ENCODE results near the gene CAMTA1. TPM values are rescaled to one million over a fixed set of nuclear protein-coding genes. Genes with fewer than 3 reads are reported as not detected.

Gene CAMTA1
- polyA plus RNA-seq, 1 of the 3 experiments (the other 2 are of a cell fraction): 63.1 TPM

DNA sequence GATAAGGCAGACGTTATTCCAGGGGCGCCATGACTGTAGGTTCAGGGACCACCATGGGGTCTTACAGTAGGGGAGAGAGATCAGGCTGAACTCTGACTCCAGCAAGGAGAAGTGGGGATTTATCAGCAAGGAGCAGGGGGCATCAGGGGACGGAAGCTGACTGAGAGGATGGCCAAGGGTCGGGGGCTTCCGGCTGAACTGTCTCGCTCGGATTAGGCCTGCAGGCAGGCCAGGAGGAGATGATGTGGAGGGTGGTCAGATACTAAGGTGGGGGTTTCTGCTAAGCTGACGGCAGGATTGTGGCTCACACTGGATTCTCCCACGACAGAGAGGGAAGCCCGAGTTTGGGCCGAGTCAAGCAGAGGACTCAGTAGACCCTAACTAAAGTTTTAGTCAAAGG, 798.9 kb downstream of the CAMTA1 start:
- Histone ChIP-seq H3K4me1 (ENCODE audit: control insufficient read depth in 1 of 2, insufficient read depth in 2 of 2, low read depth in 1 of 2, low read length in 1 of 2) (peaks cover 0 to 79% of the 10 kb centered on the region in 2 experiments; a peak in 2 of 4 replicates), H3K4me3 (ENCODE audit: low read depth in 2 of 2, low read length in 1 of 2) (no peak overlapping the region), H3K9me3 (no peaks in the 10 kb centered on the region), H3K36me3 (replicated peaks in 1 of 2; ENCODE audit: control insufficient read depth in 1 of 2, insufficient read depth in 2 of 2, low read length in 1 of 2) (no peaks in the 10 kb centered on the region), H3K27me3 (ENCODE audit: insufficient read depth) (no peaks in the 10 kb centered on the region), H2AFZ (ENCODE audit: low read depth) (no peak overlapping the region), H3K27ac (ENCODE audit: low read depth in 2 of 2, low read length in 1 of 2) (peak overlapping the region in 1 of 2 experiments; percentile 99; a peak in 2 of 4 replicates), H3K79me2 (ENCODE audit: insufficient read depth) (no peaks in the 10 kb centered on the region), H4K20me1 (ENCODE audit: insufficient read depth) (no peaks in the 10 kb centered on the region), H3K4me2 (no peak overlapping the region), H3K9ac (no peak overlapping the region), H3K9me2 (no peaks in the 10 kb centered on the region), H3F3A (replicated peaks; ENCODE audit: insufficient read depth) (no peaks in the 10 kb centered on the region)
- 57% methylated on average over 8 of the region's 11 CpGs for WGBS (ENCODE audit: low lambda C conversion rate)
- POLR2A ChIA-PET: interaction anchor here (1.0 to 6.7 kb wide), 5 partner anchors 26 to 249 kb away, joined by 3 to 43 read pairs (median 4); no protein-coding TSS in a partner anchor
- CTCF ChIA-PET: interaction anchor here (0.8 to 4.7 kb wide), 21 partner anchors 9 to 865 kb away, joined by 3 to 32 read pairs (median 7); no protein-coding TSS in a partner anchor
- TF ChIP-seq NRF1 (IDR thresholded peaks at IDR 0.05; ENCODE audit: low read depth, low read length): no peak
- no peak for TF ChIP-seq RFX5 (IDR thresholded peaks at IDR 0.05; ENCODE audit: low read length)
- TF ChIP-seq FOXJ3 (CRISPR knock-in tag; IDR thresholded peaks at IDR 0.05): no peak
- TF ChIP-seq EZH2phosphoT487 (IDR thresholded peaks at IDR 0.05; ENCODE audit: borderline replicate concordance, low read depth): no peak
- TF ChIP-seq, protein P1, sequence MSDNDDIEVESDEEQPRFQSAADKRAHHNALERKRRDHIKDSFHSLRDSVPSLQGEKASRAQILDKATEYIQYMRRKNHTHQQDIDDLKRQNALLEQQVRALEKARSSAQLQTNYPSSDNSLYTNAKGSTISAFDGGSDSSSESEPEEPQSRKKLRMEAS (IDR thresholded peaks at IDR 0.05; ENCODE audit: low read depth): no peak
- TF ChIP-seq CHD2 (IDR thresholded peaks at IDR 0.05; ENCODE audit: low read length, partially characterized antibody): no peak
- TF ChIP-seq GABPA (IDR thresholded peaks at IDR 0.05; ENCODE audit: low read depth): no peak
- TF ChIP-seq JUND (IDR thresholded peaks at IDR 0.05): no peak
- TF ChIP-seq FOXM1 (IDR thresholded peaks at IDR 0.05; ENCODE audit: low read depth): no peak
- TF ChIP-seq SMC3 (IDR thresholded peaks at IDR 0.05; ENCODE audit: low read depth, low read length): no peak
- TF ChIP-seq, protein P2, sequence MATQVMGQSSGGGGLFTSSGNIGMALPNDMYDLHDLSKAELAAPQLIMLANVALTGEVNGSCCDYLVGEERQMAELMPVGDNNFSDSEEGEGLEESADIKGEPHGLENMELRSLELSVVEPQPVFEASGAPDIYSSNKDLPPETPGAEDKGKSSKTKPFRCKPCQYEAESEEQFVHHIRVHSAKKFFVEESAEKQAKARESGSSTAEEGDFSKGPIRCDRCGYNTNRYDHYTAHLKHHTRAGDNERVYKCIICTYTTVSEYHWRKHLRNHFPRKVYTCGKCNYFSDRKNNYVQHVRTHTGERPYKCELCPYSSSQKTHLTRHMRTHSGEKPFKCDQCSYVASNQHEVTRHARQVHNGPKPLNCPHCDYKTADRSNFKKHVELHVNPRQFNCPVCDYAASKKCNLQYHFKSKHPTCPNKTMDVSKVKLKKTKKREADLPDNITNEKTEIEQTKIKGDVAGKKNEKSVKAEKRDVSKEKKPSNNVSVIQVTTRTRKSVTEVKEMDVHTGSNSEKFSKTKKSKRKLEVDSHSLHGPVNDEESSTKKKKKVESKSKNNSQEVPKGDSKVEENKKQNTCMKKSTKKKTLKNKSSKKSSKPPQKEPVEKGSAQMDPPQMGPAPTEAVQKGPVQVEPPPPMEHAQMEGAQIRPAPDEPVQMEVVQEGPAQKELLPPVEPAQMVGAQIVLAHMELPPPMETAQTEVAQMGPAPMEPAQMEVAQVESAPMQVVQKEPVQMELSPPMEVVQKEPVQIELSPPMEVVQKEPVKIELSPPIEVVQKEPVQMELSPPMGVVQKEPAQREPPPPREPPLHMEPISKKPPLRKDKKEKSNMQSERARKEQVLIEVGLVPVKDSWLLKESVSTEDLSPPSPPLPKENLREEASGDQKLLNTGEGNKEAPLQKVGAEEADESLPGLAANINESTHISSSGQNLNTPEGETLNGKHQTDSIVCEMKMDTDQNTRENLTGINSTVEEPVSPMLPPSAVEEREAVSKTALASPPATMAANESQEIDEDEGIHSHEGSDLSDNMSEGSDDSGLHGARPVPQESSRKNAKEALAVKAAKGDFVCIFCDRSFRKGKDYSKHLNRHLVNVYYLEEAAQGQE (IDR thresholded peaks at IDR 0.05; ENCODE audit: low read depth, low read length): no peak
- TF ChIP-seq, protein P3, sequence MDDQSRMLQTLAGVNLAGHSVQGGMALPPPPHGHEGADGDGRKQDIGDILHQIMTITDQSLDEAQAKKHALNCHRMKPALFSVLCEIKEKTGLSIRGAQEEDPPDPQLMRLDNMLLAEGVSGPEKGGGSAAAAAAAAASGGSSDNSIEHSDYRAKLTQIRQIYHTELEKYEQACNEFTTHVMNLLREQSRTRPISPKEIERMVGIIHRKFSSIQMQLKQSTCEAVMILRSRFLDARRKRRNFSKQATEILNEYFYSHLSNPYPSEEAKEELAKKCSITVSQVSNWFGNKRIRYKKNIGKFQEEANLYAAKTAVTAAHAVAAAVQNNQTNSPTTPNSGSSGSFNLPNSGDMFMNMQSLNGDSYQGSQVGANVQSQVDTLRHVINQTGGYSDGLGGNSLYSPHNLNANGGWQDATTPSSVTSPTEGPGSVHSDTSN (IDR thresholded peaks at IDR 0.05): no peak
- no peak for DNase-seq

DNA sequence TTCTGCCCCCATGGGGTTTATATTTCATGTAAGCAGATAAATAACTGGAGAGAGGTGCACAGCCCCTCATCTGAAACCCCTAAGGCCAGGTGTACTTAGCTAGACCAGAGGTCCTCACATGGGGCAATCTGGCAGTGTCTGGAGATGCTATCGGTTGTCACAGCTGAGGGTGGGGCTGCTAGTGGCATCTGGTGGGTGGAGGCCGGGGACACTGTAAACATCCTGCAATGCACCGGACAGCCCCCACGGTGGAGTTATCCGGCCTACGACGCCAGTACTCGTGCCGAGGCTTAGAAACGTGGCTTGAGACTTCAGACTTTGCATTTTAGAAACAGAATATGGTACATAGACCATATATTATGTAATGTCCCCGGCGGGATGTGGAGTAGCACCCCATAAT, 799.4 kb downstream of the CAMTA1 start:
- H3K9ac ChIP-seq: no peak overlapping the region
- WGBS (ENCODE audit: low lambda C conversion rate): 59% methylated on average over 9 of the region's 12 CpGs
- H3K9me3 ChIP-seq: no peaks in the 10 kb centered on the region
- ChIA-PET POLR2A (interaction anchor here (1.0 to 6.7 kb wide), 7 partner anchors 11 to 249 kb away, joined by 3 to 43 read pairs (median 4); no protein-coding TSS in a partner anchor), CTCF (interaction anchor here (0.8 to 4.7 kb wide), 20 partner anchors 10 to 865 kb away, joined by 3 to 32 read pairs (median 7); no protein-coding TSS in a partner anchor)
- H2AFZ ChIP-seq (ENCODE audit: low read depth): no peak overlapping the region
- no peaks in the 10 kb centered on the region for H3F3A ChIP-seq (replicated peaks; ENCODE audit: insufficient read depth)
- no peak overlapping the region for H3K4me3 ChIP-seq (ENCODE audit: low read depth in 2 of 2, low read length in 1 of 2)
- H3K27me3 ChIP-seq (ENCODE audit: insufficient read depth): no peaks in the 10 kb centered on the region
- H3K27ac ChIP-seq (ENCODE audit: low read depth in 2 of 2, low read length in 1 of 2): peak overlapping the region in 1 of 2 experiments; percentile 99; a peak in 2 of 4 replicates
- TF ChIP-seq RCOR1 (IDR thresholded peaks at IDR 0.05; ENCODE audit: low read length) (peak; percentile 96), SIN3A (IDR thresholded peaks at IDR 0.05; ENCODE audit: borderline replicate concordance, low read depth, low read length) (no peak), EP300 (IDR thresholded peaks at IDR 0.05; ENCODE audit: borderline replicate concordance in 1 of 2, low read depth in 1 of 2, low read length in 1 of 2) (peak in 1 of 2 experiments; percentile 99; a peak in 2 of 4 replicates), CHD2 (IDR thresholded peaks at IDR 0.05; ENCODE audit: low read length, partially characterized antibody) (peak; percentile 87), POLR2AphosphoS5 (IDR thresholded peaks at IDR 0.05; ENCODE audit: low read depth, low read length) (peak; percentile 53), TCF12 (IDR thresholded peaks at IDR 0.05) (peak; percentile 51; the same call in 1 of the 2 replicates), SMC3 (IDR thresholded peaks at IDR 0.05; ENCODE audit: low read depth, low read length) (peak; percentile 47; the same call in 1 of the 2 replicates), NRF1 (IDR thresholded peaks at IDR 0.05; ENCODE audit: low read depth, low read length) (no peak), MXI1 (IDR thresholded peaks at IDR 0.05; ENCODE audit: low read depth, low read length) (peak; percentile 60; the same call in 1 of the 2 replicates), FOXJ3 (CRISPR knock-in tag; IDR thresholded peaks at IDR 0.05) (peak; percentile 96), FOXM1 (IDR thresholded peaks at IDR 0.05; ENCODE audit: low read depth) (no peak), RAD21 (IDR thresholded peaks at IDR 0.05; ENCODE audit: low read length) (peak; percentile 65), GATA2 (CRISPR knock-in tag; IDR thresholded peaks at IDR 0.05) (peak; percentile 99)
- TF ChIP-seq, protein P1 (IDR thresholded peaks at IDR 0.05; ENCODE audit: low read depth): no peak
- DNase-seq: peak; percentile 84
- H4K20me1 ChIP-seq (ENCODE audit: insufficient read depth): no peaks in the 10 kb centered on the region
- H3K4me1 ChIP-seq (ENCODE audit: control insufficient read depth in 1 of 2, insufficient read depth in 2 of 2, low read depth in 1 of 2, low read length in 1 of 2): peaks cover 0 to 84% of the 10 kb centered on the region in 2 experiments; a peak in 2 of 4 replicates
- H3K9me2 ChIP-seq: no peaks in the 10 kb centered on the region
- H3K4me2 ChIP-seq: no peak overlapping the region
- no peaks in the 10 kb centered on the region for H3K79me2 ChIP-seq (ENCODE audit: insufficient read depth)
- no peaks in the 10 kb centered on the region for H3K36me3 ChIP-seq (replicated peaks in 1 of 2; ENCODE audit: control insufficient read depth in 1 of 2, insufficient read depth in 2 of 2, low read length in 1 of 2)
